Stromal cell of bone marrow (primary cell): ENCODE measurements around the gene TBC1D14.
A peak's percentile ranks its signal among the peaks of the same experiment; 100 is the strongest.

Experiments used
- DNase-seq: peaks from one replicate; pipeline ENCODE4 v3.0.0-alpha.2; 2012; ENCODE audit warnings: low read depth

The TBC1D14 gene

GRCh38 chr4:6909113-6909969, at the start of gene TBC1D14:
TBC1D14 (plus strand) TSS chr4:6909826; CDS start chr4:6923390, 13,564 bp downstream.
- peak; percentile 78 for DNase-seq

DNA sequence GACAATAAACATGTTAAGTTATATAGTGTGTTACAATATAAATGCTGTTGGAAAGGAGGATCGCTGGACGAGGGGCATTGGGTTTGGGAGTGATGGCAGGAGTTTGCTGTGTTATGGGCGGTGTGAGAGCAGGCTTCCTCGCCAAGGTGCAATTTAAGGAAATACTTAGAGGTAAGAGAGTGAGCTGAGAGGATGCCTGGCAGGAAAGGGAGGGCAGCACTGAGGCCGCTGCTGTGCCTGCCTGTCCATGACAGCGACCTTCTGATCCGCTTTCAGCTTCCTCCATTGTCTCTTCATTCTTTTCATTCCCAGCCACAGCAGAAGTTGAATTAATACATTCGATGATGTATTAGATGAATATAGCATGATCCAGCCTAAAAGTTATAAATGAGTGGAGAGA, 41.2 kb upstream of the TBC1D14 start:
- DNase-seq = no peak

DNA sequence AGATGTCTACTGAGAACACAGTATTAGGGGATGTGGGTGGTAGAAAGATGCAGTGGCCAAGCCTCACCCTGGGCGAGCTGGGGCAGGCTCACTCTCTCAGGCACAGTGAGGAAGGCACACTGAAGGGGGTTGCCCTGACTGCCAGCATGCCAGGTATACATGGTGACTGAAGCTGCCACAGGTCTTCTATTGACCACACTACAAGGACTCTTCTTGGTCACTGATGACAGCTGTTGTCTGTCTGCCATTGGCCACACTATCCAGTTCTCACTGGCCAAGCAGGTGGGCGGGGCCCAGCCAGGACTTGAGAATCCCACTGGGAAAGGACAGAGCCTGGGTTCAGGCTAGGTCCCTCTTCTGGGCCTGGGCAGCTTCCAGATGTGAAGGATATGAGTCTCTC, 39.7 kb upstream of the TBC1D14 start:
- no peak for DNase-seq

GRCh38 chr4:6873291-6873690, 36.3 kb upstream of the TBC1D14 start:
- DNase-seq = no peak

- DNase-seq = no peak
Observed at GRCh38 chr4:6873792-6874461, 35.7 kb upstream of the TBC1D14 start.

- no peak for DNase-seq
Observed at GRCh38 chr4:6874981-6875380, 34.6 kb upstream of the TBC1D14 start.

- DNase-seq = no peak
Observed at GRCh38 chr4:6875431-6875831, 34.2 kb upstream of the TBC1D14 start.

DNA sequence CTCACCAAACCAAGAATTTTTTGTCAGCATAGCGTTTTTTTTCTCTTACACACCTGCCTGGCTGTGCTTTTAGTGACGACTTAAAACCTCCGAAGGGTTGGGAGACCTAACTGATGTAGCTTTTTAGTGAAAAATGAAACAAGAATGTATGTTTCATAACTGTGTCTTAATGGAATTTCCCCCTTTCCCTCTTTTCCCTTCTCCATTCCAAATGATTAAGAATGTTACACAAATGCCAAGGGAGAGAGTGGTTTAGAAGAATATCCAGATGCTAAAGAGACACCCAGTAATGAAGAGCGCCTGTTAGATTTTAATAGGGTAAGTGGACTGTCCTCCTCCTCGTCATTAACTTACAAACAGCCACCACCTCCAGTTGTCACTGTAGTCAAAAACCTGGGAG, 33.2 kb upstream of the TBC1D14 start:
- DNase-seq = no peak

DNA sequence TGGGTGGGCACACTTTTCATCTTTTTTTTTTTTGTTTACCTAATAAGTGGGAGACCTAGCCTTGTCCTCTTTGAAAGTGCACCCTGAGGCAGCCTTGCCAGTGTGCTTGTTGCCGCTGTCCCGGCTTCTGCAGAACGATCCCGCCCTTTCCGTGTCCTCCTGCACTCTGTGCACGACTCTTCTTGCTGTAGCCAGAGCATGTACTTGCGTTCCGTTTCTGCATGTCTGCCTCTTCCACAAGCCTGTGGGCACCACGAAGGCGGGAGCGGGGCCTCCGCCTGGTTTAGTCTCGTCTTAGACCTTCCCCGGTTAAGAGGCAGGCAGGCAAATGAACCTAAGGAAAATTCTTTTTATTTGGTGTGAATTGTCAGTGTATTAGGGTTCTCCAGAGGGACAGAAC, 32.6 kb upstream of the TBC1D14 start:
- DNase-seq = no peak

GRCh38 chr4:6878451-6879059, 31.1 kb upstream of the TBC1D14 start:
- DNase-seq = no peak

DNA sequence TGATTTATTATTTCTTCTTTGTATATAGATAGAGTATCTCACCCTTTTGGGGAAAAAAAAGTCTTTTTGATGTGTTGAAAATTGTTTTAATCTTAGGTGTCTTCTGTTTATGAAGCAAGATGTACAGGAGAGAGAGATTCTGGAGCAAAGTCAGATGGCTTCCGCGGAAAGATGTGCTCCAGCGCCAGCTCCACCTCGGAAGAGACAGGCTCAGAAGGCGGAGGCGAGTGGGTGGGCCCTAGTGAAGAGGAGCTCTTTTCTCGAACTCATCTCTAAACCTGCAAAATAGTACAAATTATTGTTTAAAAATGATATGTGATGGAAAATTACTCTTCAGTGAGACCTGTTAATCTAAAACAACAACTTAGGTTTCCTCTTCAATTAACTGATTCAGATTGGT, 28.9 kb upstream of the TBC1D14 start:
- DNase-seq = no peak

DNA sequence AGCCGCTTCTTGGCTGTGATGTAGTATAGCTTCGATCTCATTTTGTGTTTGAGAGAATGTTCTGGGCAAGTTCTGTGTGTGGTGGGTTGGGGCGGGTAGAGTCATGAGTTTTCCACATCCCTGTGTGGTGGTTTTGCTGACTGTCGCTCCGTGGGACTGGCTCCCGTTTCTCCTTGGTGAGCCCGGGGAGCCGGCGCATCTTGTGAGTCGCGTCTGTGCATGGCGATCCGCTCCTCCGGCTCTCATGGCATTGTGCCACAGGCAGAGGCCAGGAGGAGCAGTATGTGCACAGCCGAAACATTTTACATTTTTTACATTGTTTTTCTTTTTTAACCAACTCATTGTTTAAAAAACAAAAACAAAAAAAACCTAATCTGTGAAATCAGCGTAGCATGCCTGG, 27.7 kb upstream of the TBC1D14 start:
- DNase-seq = no peak

- DNase-seq = no peak
Observed at GRCh38 chr4:6884341-6884870, 25.2 kb upstream of the TBC1D14 start.

DNA sequence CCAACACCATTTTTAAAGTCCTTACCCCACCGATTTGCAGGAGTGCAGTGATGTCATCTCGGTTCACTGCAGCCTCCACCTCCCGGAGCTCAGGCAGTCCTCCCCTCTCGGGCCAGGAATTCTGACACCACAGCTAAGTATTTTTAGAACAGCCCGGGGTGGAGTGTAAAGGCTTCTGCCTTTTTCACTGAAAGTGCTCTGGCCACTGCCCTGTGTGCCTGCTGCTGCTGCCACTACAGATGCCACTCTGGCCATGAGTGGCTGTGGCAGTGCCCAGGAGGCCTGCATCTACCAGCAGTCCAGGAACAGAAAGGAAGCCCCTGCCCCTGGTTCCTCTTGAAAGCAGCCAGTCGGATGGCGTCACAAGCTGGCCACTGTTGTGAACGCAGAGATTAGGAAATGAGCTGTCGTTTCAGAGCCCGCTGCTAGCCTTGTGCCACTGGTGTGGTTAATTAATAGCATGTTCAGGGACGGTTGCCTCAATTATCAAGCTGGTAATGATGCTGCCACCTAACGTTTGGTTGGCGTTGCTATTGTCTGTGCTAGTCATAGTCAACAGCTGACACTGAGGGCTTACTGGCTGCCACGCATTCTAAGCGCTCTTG, 23.6 kb upstream of the TBC1D14 start:
- peak; percentile 33 for DNase-seq

DNA sequence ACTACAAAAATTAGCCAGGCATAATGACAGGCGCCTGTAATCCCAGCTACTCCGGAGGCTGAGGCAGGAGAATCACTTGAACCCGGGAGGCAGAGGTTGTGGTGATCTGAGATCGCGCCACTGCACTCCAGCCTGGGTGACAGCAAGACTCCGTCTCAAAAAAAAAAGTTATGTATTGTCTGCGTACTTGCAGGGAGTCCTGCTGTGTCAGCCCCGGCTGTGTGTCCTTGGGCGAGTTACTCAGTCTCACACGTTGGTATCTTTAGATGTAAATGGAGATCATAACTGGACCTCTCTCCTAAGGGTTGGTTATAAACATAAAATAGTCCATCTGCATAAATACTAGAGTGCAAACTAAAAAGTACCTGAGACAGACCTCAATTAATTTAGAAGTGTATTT, 22.7 kb upstream of the TBC1D14 start:
- DNase-seq = no peak

GRCh38 chr4:6887591-6888371, 21.8 kb upstream of the TBC1D14 start:
- DNase-seq = peak; percentile 59

GRCh38 chr4:6888506-6889071, 21.0 kb upstream of the TBC1D14 start:
- no peak for DNase-seq

- DNase-seq = no peak
Observed at GRCh38 chr4:6889101-6889735, 20.4 kb upstream of the TBC1D14 start.

GRCh38 chr4:6889736-6890324, 19.8 kb upstream of the TBC1D14 start:
- no peak for DNase-seq

DNA sequence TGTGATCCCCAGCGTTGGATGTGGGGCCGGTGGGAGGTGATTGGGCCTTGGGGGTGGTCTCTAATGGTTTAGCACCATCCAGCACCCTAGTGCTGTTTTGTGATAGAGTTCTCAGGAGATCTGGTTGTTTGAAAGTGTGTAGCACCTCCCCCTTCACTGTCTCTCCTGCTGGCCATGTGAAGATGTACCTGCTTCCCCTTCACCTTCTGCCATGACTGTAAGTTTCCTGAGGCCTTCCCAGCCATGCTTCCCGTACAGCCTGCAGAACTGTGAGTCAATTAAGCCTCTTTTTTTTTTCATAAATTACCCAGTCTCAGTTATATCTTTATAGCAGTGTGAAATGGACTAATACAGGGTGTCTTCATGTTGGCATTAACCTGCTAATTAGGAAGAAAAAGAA, 19.3 kb upstream of the TBC1D14 start:
- no peak for DNase-seq
